GM12892 (cell line): ENCODE results near the gene TMEM186. TPM values are rescaled to one million over a fixed set of nuclear protein-coding genes. Genes with fewer than 3 reads are reported as not detected.
"Not testable (repeated sequence)": the region's sequence is repeated elsewhere in the genome, so short reads cannot be mapped to it uniquely, and the experiment has no call there.

Experiments used
- DNase-seq: peaks from one replicate; pipeline ENCODE4 v3.0.0; 2011; ENCODE audit not compliant: insufficient read length
- FAIRE-seq: peaks from 2 replicates; lab custom pipeline; 2011; peaks lifted over from hg19 to GRCh38; lab: Jason Lieb, UNC
- POLR2A ChIP-seq: IDR thresholded peaks from 2 replicates; pipeline ENCODE4 v1.6.1; 2011; ENCODE audit warnings: low read depth, low read length, control low read depth
- POLR2AphosphoS5 ChIP-seq: IDR thresholded peaks from 2 replicates; pipeline ENCODE4 v1.6.1; 2011; ENCODE audit warnings: low read depth, low read length, control low read depth
- TAF1 ChIP-seq: IDR thresholded peaks from 2 replicates; pipeline ENCODE4 v1.6.1; 2011; ENCODE audit warnings: low read depth, mild to moderate bottlenecking, control low read depth, low read length, borderline replicate concordance
- polyA plus RNA-seq: library from polyadenylated mRNA; unstranded; fragments of >200 nt; gene quantifications from one replicate; pipeline ENCODE4 v1.2.1, GENCODE V29; 2012; ENCODE audit warnings: missing spikeins, inconsistent platforms; ENCODE audit not compliant: missing spikeins

Gene TMEM186
- 15.8 TPM for polyA plus RNA-seq

- FAIRE-seq (peak; percentile 92), DNase-seq (peak; percentile 96)
Observed at GRCh38 chr16:8797364-8798173, at the start of gene TMEM186, which contains the start of gene PMM2. Gene TMEM186 (minus strand): TSS chr16:8797639. CDS start chr16:8797614, 25 bp downstream. Gene PMM2 (plus strand): TSS chr16:8797839. CDS start chr16:8797883, 44 bp downstream.

GRCh38 chr16:8847145-8847544 lies 49.7 kb upstream of the TMEM186 start:
- TF ChIP-seq POLR2A (no peak), POLR2AphosphoS5 (no peak), TAF1 (no peak)
- FAIRE-seq (no peak), DNase-seq (no peak)

More at GRCh38 chr16:8797364-8798173, at the start of gene TMEM186, which contains the start of gene PMM2:
- TF ChIP-seq POLR2AphosphoS5 (peak; percentile 88), POLR2A (peak; percentile 95), TAF1 (peak; percentile 35)

GRCh38 chr16:8846401-8846932 lies 49.0 kb upstream of the TMEM186 start:
- DNase-seq (no peak), FAIRE-seq (no peak)
- no peak for TF ChIP-seq POLR2AphosphoS5
- no peak for TF ChIP-seq TAF1
- TF ChIP-seq POLR2A: no peak

GRCh38 chr16:8845699-8846298 lies 48.4 kb upstream of the TMEM186 start:
- FAIRE-seq (no peak), DNase-seq (no peak)
- no peak for TF ChIP-seq POLR2A
- no peak for TF ChIP-seq POLR2AphosphoS5
- TF ChIP-seq TAF1: no peak

GRCh38 chr16:8843296-8843695 lies 45.9 kb upstream of the TMEM186 start:
- not testable (repeated sequence) for FAIRE-seq, DNase-seq

- not testable (repeated sequence) for FAIRE-seq, DNase-seq
Observed at GRCh38 chr16:8842016-8842415, 44.6 kb upstream of the TMEM186 start.

- DNase-seq, FAIRE-seq: not testable (repeated sequence)
Observed at GRCh38 chr16:8837594-8837993, 40.2 kb upstream of the TMEM186 start.

- not testable (repeated sequence) for DNase-seq, FAIRE-seq
Observed at GRCh38 chr16:8836797-8837196, 39.4 kb upstream of the TMEM186 start.

- TF ChIP-seq TAF1 (no peak), POLR2AphosphoS5 (no peak), POLR2A (no peak)
- DNase-seq (no peak), FAIRE-seq (no peak)
Observed at GRCh38 chr16:8832717-8833105, 35.3 kb upstream of the TMEM186 start.

- DNase-seq (no peak), FAIRE-seq (no peak)
- TF ChIP-seq POLR2AphosphoS5 (no peak), TAF1 (no peak), POLR2A (no peak; the same call in 1 of the 2 replicates)
Observed at GRCh38 chr16:8831871-8832716, 34.7 kb upstream of the TMEM186 start.

GRCh38 chr16:8831450-8831849 lies 34.0 kb upstream of the TMEM186 start:
- peak; percentile 39; the same call in 1 of the 2 replicates for TF ChIP-seq POLR2A
- no peak for TF ChIP-seq TAF1
- DNase-seq (no peak), FAIRE-seq (no peak)

- TF ChIP-seq POLR2A (no peak), TAF1 (no peak), POLR2AphosphoS5 (no peak)
- FAIRE-seq: no peak
- no peak for DNase-seq
Observed at GRCh38 chr16:8828541-8829165, 31.2 kb upstream of the TMEM186 start.
